ENCODE results near the gene PATZ1.

- TF ChIP-seq EZH2 (IDR thresholded peaks at IDR 0.05; ENCODE audit: borderline replicate concordance, low read depth, low read length, poor library complexity, severe bottlenecking) = no peak
- TF ChIP-seq, protein P1, sequence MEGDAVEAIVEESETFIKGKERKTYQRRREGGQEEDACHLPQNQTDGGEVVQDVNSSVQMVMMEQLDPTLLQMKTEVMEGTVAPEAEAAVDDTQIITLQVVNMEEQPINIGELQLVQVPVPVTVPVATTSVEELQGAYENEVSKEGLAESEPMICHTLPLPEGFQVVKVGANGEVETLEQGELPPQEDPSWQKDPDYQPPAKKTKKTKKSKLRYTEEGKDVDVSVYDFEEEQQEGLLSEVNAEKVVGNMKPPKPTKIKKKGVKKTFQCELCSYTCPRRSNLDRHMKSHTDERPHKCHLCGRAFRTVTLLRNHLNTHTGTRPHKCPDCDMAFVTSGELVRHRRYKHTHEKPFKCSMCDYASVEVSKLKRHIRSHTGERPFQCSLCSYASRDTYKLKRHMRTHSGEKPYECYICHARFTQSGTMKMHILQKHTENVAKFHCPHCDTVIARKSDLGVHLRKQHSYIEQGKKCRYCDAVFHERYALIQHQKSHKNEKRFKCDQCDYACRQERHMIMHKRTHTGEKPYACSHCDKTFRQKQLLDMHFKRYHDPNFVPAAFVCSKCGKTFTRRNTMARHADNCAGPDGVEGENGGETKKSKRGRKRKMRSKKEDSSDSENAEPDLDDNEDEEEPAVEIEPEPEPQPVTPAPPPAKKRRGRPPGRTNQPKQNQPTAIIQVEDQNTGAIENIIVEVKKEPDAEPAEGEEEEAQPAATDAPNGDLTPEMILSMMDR (conservative IDR thresholded peaks at IDR 0.05; ENCODE audit: low read depth, low read length) = no peak
Observed at GRCh38 chr22:31329453-31330215, 16.5 kb downstream of the PATZ1 start.

All from A673 (cell line).